Hepatocyte (in vitro differentiated cells): ENCODE data around the gene CCDC24. TPM values are rescaled to one million over a fixed set of nuclear protein-coding genes. Genes with fewer than 3 reads are reported as not detected.

Source experiments
- DNase-seq: peaks from one replicate; pipeline ENCODE4 v3.0.0-alpha.2; 2016; ENCODE audit warnings: low spot score
- H2AFZ ChIP-seq: fragments of 200-600 bp; sonication (generic); 2 replicates; pipeline ENCODE4 v1.6.0; 2016; ENCODE audit warnings: antibody characterized with exemption, mild to moderate bottlenecking
- H3K27ac ChIP-seq: fragments of 200-600 bp; sonication (generic); 2 replicates; pipeline ENCODE4 v1.5.1; 2016; ENCODE audit warnings: mild to moderate bottlenecking
- H3K27me3 ChIP-seq: fragments of 200-600 bp; sonication (generic); 2 replicates; pipeline ENCODE4 v1.6.1; 2016
- H3K36me3 ChIP-seq: fragments of 200-600 bp; sonication (generic); replicated peaks from 2 replicates; pipeline ENCODE4 v1.5.1; 2016; ENCODE audit warnings: low read depth; ENCODE audit not compliant: insufficient read depth
- H3K4me1 ChIP-seq: fragments of 200-600 bp; sonication (generic); 2 replicates; pipeline ENCODE4 v1.5.1; 2016; ENCODE audit warnings: mild to moderate bottlenecking, moderate library complexity; ENCODE audit not compliant: insufficient read depth
- H3K4me2 ChIP-seq: fragments of 200-600 bp; sonication (generic); 2 replicates; pipeline ENCODE4 v1.6.0; 2016
- H3K4me3 ChIP-seq: fragments of 200-600 bp; sonication (generic); 2 replicates; pipeline ENCODE4 v1.5.1; 2016; ENCODE audit warnings: mild to moderate bottlenecking
- H3K79me2 ChIP-seq: fragments of 200-600 bp; sonication (generic); 2 replicates; pipeline ENCODE4 v1.6.0; 2017; ENCODE audit warnings: mild to moderate bottlenecking
- H3K9me2 ChIP-seq: fragments of 200-600 bp; sonication (generic); replicated peaks from 2 replicates; pipeline ENCODE4 v1.6.0; 2017; ENCODE audit warnings: mild to moderate bottlenecking; ENCODE audit not compliant: insufficient read depth
- H3K9me3 ChIP-seq: fragments of 200-600 bp; sonication (generic); 2 replicates; pipeline ENCODE4 v1.5.1; 2016; ENCODE audit warnings: low read depth, mild to moderate bottlenecking
- H4K20me1 ChIP-seq: fragments of 200-600 bp; sonication (generic); 2 replicates; pipeline ENCODE4 v1.6.0; 2016; ENCODE audit warnings: mild to moderate bottlenecking; ENCODE audit not compliant: insufficient read depth, poor library complexity, severe bottlenecking
- EZH2 ChIP-seq: fragments of 200-600 bp; sonication (generic); IDR thresholded peaks from 2 replicates; pipeline ENCODE4 v1.6.1; 2016; ENCODE audit warnings: antibody characterized with exemption, mild to moderate bottlenecking, borderline replicate concordance
- EZH2phosphoT487 ChIP-seq: fragments of 200-600 bp; sonication (generic); IDR thresholded peaks from one replicate; pipeline ENCODE4 v1.6.1; 2018; ENCODE audit warnings: antibody characterized with exemption, mild to moderate bottlenecking, low read depth, moderate library complexity; ENCODE audit not compliant: unreplicated experiment, severe bottlenecking
- WGBS: methylation state at CpG from one replicate; pipeline ENCODE4 v1.1.6; 2016; ENCODE audit warnings: low lambda C conversion rate; ENCODE audit errors: missing lambda C conversion rate; 5-methylcytosine and 5-hydroxymethylcytosine counted together
- polyA plus RNA-seq: library from polyadenylated mRNA; unstranded; fragments of >200 nt; fragmentation: Nextera tagmentation; extraction: Ambion mirVana; gene quantifications from 2 replicates; pipeline ENCODE4 v1.2.1, GENCODE V29; 2016
- total RNA-seq: library from RNA; depleted of rRNA; stranded (reverse); fragments of >200 nt; gene quantifications from 2 replicates; pipeline ENCODE4 v1.2.3, GENCODE V29; 2014
- TF ChIP-seq, protein P1 (sequence below): fragments of 200-600 bp; sonication (generic); IDR thresholded peaks from 2 replicates; pipeline ENCODE4 v1.5.1; 2016; ENCODE audit warnings: antibody characterized with exemption, mild to moderate bottlenecking; ENCODE audit not compliant: poor library complexity

The CCDC24 gene
- total and polyA plus RNA-seq, 2 experiments from 2014 or later, result 13.2 to 23.7 TPM

DNA sequence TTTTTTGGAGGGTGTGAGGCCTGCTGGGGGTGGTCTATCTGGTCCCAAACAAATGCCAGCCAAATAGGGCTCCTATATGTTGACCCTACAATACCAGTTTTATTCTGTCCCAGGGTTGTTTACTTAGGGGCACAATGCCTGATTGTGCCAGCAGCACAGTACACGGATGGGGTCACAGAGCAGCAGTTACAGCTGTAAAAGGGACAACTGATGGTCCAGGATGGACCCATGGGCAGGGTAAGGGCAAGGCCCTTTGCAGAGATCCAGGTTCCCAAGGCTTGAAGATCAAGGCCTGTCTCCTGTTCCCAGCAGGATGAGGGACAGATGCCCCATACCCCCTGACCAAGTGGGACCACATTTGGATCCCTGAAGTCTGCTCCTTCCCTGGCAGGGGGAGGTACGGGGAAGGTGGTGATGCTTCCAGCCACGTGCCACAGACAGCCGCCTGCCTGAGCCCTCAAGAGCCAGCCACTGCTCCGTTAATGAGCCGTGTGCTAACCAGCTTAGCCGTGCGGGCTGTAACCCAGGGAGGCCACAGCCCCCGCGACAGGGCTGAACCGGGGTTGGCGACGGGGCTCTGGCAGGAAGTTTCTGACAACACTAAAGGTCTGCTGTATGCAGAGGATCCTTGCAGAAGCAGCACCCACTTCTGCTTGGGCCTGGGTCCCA lies 21.7 kb downstream of the CCDC24 start:
- WGBS, result 77% methylated on average over 13 of the region's 13 CpGs

DNA sequence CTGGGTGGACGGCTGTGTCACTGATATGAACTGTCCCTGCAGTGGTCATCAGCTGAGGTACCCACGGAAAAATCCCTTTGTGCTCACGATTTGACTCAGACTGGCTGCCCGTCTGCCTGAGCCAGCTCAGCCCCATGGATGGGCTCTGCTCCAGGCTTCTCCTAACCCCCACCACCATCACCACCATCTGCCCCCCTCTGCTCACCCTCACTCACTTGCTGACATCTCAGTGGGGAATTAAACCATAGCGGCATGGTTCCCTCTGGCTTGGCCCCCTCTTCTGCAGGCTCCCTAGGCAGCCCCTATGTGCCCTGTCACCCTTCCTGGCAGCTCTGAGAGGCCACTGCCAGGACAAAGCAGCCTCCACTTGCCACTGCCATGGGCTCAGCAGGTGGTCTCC lies 22.6 kb downstream of the CCDC24 start:
- H3K79me2 ChIP-seq, result no peaks in the 10 kb centered on the region
- no peak overlapping the region for H3K4me2 ChIP-seq
- 83% methylated on average over 5 of the region's 5 CpGs for WGBS
- no peaks in the 10 kb centered on the region for H3K4me1 ChIP-seq
- no peak for DNase-seq
- no peak overlapping the region for H3K4me3 ChIP-seq
- H2AFZ ChIP-seq, result no peak overlapping the region
- H3K27ac ChIP-seq, result no peak overlapping the region
- H3K9me2 ChIP-seq, result no peaks in the 10 kb centered on the region
- H3K9me3 ChIP-seq, result no peaks in the 10 kb centered on the region
- TF ChIP-seq, protein P1, sequence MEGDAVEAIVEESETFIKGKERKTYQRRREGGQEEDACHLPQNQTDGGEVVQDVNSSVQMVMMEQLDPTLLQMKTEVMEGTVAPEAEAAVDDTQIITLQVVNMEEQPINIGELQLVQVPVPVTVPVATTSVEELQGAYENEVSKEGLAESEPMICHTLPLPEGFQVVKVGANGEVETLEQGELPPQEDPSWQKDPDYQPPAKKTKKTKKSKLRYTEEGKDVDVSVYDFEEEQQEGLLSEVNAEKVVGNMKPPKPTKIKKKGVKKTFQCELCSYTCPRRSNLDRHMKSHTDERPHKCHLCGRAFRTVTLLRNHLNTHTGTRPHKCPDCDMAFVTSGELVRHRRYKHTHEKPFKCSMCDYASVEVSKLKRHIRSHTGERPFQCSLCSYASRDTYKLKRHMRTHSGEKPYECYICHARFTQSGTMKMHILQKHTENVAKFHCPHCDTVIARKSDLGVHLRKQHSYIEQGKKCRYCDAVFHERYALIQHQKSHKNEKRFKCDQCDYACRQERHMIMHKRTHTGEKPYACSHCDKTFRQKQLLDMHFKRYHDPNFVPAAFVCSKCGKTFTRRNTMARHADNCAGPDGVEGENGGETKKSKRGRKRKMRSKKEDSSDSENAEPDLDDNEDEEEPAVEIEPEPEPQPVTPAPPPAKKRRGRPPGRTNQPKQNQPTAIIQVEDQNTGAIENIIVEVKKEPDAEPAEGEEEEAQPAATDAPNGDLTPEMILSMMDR, result no peak
- no peak for TF ChIP-seq EZH2
- TF ChIP-seq EZH2phosphoT487, result no peak
- H4K20me1 ChIP-seq, result no peaks in the 10 kb centered on the region
- H3K36me3 ChIP-seq, result no peaks in the 10 kb centered on the region
- no peaks in the 10 kb centered on the region for H3K27me3 ChIP-seq

More for the DNA sequence above, 21.7 kb downstream of the CCDC24 start:
- no peaks in the 10 kb centered on the region for H3K27me3 ChIP-seq
- no peaks in the 10 kb centered on the region for H4K20me1 ChIP-seq
- H3K27ac ChIP-seq, result no peak overlapping the region
- no peaks in the 10 kb centered on the region for H3K4me1 ChIP-seq
- H2AFZ ChIP-seq, result no peak overlapping the region
- TF ChIP-seq EZH2 (no peak), EZH2phosphoT487 (no peak)
- H3K36me3 ChIP-seq, result no peaks in the 10 kb centered on the region
- DNase-seq, result no peak
- no peaks in the 10 kb centered on the region for H3K79me2 ChIP-seq
- no peaks in the 10 kb centered on the region for H3K9me2 ChIP-seq
- no peak overlapping the region for H3K4me3 ChIP-seq
- H3K4me2 ChIP-seq, result no peak overlapping the region
- no peaks in the 10 kb centered on the region for H3K9me3 ChIP-seq

GRCh38 chr1:44014365-44015104 lies 23.1 kb downstream of the CCDC24 start:
- Histone ChIP-seq H3K27ac (no peak overlapping the region), H4K20me1 (no peaks in the 10 kb centered on the region), H3K27me3 (no peaks in the 10 kb centered on the region), H3K79me2 (no peaks in the 10 kb centered on the region), H2AFZ (no peak overlapping the region), H3K9me3 (no peaks in the 10 kb centered on the region), H3K4me1 (no peaks in the 10 kb centered on the region), H3K36me3 (no peaks in the 10 kb centered on the region), H3K9me2 (no peaks in the 10 kb centered on the region), H3K4me2 (no peak overlapping the region), H3K4me3 (no peak overlapping the region)
- DNase-seq, result no peak
- TF ChIP-seq, protein P1, result no peak
- TF ChIP-seq EZH2, result no peak
- TF ChIP-seq EZH2phosphoT487, result no peak
- 83% methylated on average over 8 of the region's 8 CpGs for WGBS

GRCh38 chr1:44015206-44015605 lies 23.8 kb downstream of the CCDC24 start:
- Histone ChIP-seq H3K79me2 (no peaks in the 10 kb centered on the region), H3K27ac (no peak overlapping the region), H2AFZ (no peak overlapping the region), H3K4me1 (no peaks in the 10 kb centered on the region), H3K9me2 (no peaks in the 10 kb centered on the region), H4K20me1 (no peaks in the 10 kb centered on the region), H3K4me3 (no peak overlapping the region), H3K9me3 (no peaks in the 10 kb centered on the region), H3K36me3 (no peaks in the 10 kb centered on the region), H3K4me2 (no peak overlapping the region), H3K27me3 (no peaks in the 10 kb centered on the region)
- DNase-seq, result no peak
- TF ChIP-seq EZH2phosphoT487 (no peak), EZH2 (no peak)
- TF ChIP-seq, protein P1, result no peak
- 67% methylated on average over 3 of the region's 3 CpGs for WGBS
